Gastrocnemius medialis (tissue), 4 donors: ENCODE data around the gene CUL9. TPM values are rescaled to one million over a fixed set of nuclear protein-coding genes. Genes with fewer than 3 reads are reported as not detected.

Source experiments
- ATAC-seq, 2 donors: fragments of 150-250 bp; one replicate each; pipeline ENCODE4 v1.9.1; 2016
- DNase-seq, 2 donors: peaks; one replicate each; pipeline ENCODE4 v3.0.0-alpha.2; 2019
- H3K27ac ChIP-seq, 4 donors: fragments of 200-600 bp; sonication (generic); 1 replicate in 1 of 4; 2 replicates in 3 of 4; pipeline ENCODE4 v1.5.1; 2016 to 2018; ENCODE audit warnings: mild to moderate bottlenecking in 2 of 4, moderate library complexity in 1 of 4
- H3K27me3 ChIP-seq, 3 donors: fragments of 200-600 bp; sonication (generic) in 2 of 3; 1 replicate in 1 of 3; 2 replicates in 2 of 3; pipeline versions ENCODE4 v1.5.1 to v1.6.0; 2016 to 2019; ENCODE audit warnings: mild to moderate bottlenecking in 1 of 3, moderate library complexity in 1 of 3
- H3K36me3 ChIP-seq, 2 donors: fragments of 200-600 bp; sonication (generic) in 1 of 2; one replicate each; pipeline ENCODE4 v1.5.1; 2017 to 2018
- H3K4me1 ChIP-seq, 2 donors: fragments of 200-600 bp; sonication (generic) in 1 of 2; one replicate each; pipeline ENCODE4 v1.5.1; 2016 to 2017; ENCODE audit warnings: mild to moderate bottlenecking in 2 of 2
- H3K4me3 ChIP-seq, 4 donors: fragments of 200-600 bp; sonication (generic) in 3 of 4; 1 replicate in 1 of 4; 2 replicates in 3 of 4; pipeline ENCODE4 v1.5.1; 2016 to 2019; ENCODE audit warnings: mild to moderate bottlenecking in 2 of 4
- H3K9me3 ChIP-seq, 3 donors: fragments of 200-600 bp; sonication (generic) in 2 of 3; 1 replicate in 1 of 3; 2 replicates in 2 of 3; pipeline ENCODE4 v1.5.1; 2016 to 2019
- POLR2A ChIP-seq, 2 donors: fragments of 450-650 bp; IDR thresholded peaks; one replicate each; pipeline ENCODE4 v1.6.1; 2017; ENCODE audit warnings: antibody characterized with exemption in 2 of 2, mild to moderate bottlenecking in 2 of 2, moderate library complexity in 2 of 2
- in situ Hi-C, 4 donors: fragments of 200-750 bp; cut with MboI; loops; one replicate each; pipeline versions ENCODE4 v1.15.0 to v1.8.0; 2017; ENCODE audit warnings: low sequenced_read_pairs in 4 of 4
- intact Hi-C: fragments of 100-400 bp; cut with DNase I; formaldehyde crosslinking; loops from one replicate; pipeline ENCODE4 v1.15.1; 2023; ENCODE audit warnings: low total_unique reads
- total RNA-seq, 4 donors: library from RNA; depleted of rRNA; stranded (reverse); fragments of >200 nt; gene quantifications; one replicate each; pipeline versions ENCODE4 v1.1.0 to v1.2.3, GENCODE V29; 2016
- TF ChIP-seq, protein P1 (sequence below), 5 experiments: fragments of 450-650 bp in 3 of 5; fragments of 200-600 bp in 2 of 5; sonication (generic) in 2 of 5; IDR thresholded peaks in 4 of 5; conservative IDR thresholded peaks in 1 of 5; 1 replicate in 4 of 5; 2 replicates in 1 of 5; pipeline ENCODE4 v1.5.1; 2016 to 2019; ENCODE audit warnings: antibody characterized with exemption in 5 of 5, mild to moderate bottlenecking in 3 of 5, moderate library complexity in 3 of 5

CUL9 gene
- total RNA-seq, 4 donors from 2014 or later = 5.3 to 20.1 (median 7.1) TPM

DNA sequence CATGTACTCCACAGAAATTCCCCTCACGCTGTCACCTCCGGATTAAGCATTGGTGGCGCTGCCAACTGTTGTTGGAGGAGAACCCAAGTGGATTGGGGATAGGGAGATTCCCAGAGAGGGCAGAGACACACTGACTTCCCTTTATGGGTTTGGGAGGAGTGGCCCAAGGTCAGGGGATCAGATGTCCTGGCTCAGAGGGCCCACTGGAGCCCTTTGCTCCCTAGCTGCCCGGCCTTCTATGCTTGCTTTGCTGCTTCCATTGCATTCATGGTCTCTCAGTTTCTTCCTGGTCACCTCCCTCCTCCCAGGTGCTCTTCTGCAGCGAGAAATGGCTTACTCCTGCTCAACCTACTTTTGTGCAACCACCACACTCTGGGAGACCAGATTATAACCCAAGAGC, 14.3 kb downstream of the CUL9 start:
- Histone ChIP-seq H3K36me3 (peaks cover 0 to 71% of the 10 kb centered on the region in 2 donors), H3K4me1 (no peaks in the 10 kb centered on the region), H3K4me3 (no peak overlapping the region), H3K9me3 (no peaks in the 10 kb centered on the region), H3K27me3 (no peaks in the 10 kb centered on the region), H3K27ac (no peak overlapping the region)
- intact Hi-C loops (no loop called here), in situ Hi-C loops (no loop called here)
- ATAC-seq (no peak), DNase-seq (no peak)
- no peak for TF ChIP-seq POLR2A (IDR thresholded peaks at IDR 0.05)
- TF ChIP-seq, protein P1, sequence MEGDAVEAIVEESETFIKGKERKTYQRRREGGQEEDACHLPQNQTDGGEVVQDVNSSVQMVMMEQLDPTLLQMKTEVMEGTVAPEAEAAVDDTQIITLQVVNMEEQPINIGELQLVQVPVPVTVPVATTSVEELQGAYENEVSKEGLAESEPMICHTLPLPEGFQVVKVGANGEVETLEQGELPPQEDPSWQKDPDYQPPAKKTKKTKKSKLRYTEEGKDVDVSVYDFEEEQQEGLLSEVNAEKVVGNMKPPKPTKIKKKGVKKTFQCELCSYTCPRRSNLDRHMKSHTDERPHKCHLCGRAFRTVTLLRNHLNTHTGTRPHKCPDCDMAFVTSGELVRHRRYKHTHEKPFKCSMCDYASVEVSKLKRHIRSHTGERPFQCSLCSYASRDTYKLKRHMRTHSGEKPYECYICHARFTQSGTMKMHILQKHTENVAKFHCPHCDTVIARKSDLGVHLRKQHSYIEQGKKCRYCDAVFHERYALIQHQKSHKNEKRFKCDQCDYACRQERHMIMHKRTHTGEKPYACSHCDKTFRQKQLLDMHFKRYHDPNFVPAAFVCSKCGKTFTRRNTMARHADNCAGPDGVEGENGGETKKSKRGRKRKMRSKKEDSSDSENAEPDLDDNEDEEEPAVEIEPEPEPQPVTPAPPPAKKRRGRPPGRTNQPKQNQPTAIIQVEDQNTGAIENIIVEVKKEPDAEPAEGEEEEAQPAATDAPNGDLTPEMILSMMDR (IDR thresholded peaks at IDR 0.05 in 4 of 5, conservative IDR thresholded peaks at IDR 0.05 in 1 of 5) = no peak

DNA sequence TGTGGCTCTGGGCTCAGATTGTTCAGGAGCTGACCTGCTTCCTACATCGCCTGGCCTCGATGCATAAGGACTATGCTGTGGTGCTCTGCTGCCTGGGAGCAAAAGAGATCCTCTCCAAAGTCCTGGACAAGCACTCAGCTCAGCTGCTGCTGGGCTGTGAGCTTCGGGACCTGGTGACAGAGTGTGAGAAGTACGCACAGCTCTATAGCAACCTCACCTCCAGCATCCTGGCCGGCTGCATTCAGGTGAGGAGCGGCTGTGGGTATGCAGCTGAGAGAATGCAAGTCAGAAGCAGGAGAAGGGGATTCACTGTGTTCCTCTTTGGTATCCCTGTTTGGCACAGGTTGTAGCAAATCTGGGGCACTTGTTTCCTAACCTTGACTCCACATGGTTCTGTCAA, 17.9 kb downstream of the CUL9 start:
- H3K27me3 ChIP-seq = no peaks in the 10 kb centered on the region

DNA sequence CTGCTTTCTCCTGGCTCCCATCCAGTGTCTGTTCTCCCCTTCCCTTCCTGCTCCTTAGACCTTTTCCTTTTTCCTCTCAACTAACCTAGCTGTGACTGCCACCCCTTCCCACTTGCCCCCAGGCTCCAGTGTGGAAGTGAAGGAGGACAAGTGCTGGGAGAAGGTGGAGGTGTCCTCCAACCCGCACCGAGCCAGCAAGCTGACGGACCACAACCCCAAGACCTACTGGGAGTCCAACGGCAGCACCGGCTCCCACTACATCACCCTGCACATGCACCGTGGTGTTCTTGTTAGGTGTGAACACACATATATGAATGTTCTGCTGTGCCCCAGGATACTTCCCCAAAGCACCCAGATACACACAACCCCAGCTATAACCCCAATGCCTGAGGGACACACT, 18.5 kb downstream of the CUL9 start:
- in situ Hi-C loops = no loop called here
- intact Hi-C loops = no loop called here

More for the DNA sequence above, 17.9 kb downstream of the CUL9 start:
- Histone ChIP-seq H3K36me3 (peaks cover 0 to 62% of the 10 kb centered on the region in 2 donors), H3K4me1 (no peaks in the 10 kb centered on the region), H3K9me3 (no peaks in the 10 kb centered on the region), H3K4me3 (no peak overlapping the region), H3K27ac (no peak overlapping the region)
- in situ Hi-C loops (no loop called here), intact Hi-C loops (no loop called here)
- TF ChIP-seq, protein P1 (IDR thresholded peaks at IDR 0.05 in 4 of 5, conservative IDR thresholded peaks at IDR 0.05 in 1 of 5) = no peak
- no peak for TF ChIP-seq POLR2A (IDR thresholded peaks at IDR 0.05)
- no peak for ATAC-seq
- no peak for DNase-seq

DNA sequence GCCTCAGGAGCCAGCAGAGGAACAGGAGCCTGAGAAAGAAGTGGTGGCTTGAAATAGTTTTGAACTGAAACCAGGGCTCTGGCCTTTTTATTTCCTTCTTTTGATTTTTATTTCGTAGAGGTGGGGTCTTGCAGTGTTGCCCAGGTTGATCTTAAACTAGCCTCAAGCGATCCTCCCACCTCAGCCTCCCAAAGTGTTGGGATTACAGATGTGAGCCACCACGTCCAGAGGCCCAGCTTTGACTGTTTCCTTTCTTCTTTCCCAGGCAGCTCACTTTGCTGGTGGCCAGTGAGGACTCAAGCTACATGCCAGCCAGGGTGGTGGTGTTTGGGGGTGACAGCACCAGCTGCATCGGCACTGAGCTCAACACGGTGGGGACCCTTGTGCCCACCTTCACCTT, 20.5 kb downstream of the CUL9 start:
- DNase-seq (no peak), ATAC-seq (no peak)
- TF ChIP-seq POLR2A (IDR thresholded peaks at IDR 0.05) = no peak
- TF ChIP-seq, protein P1 (IDR thresholded peaks at IDR 0.05 in 4 of 5, conservative IDR thresholded peaks at IDR 0.05 in 1 of 5) = no peak
- in situ Hi-C loops (no loop called here), intact Hi-C loops (no loop called here)
- H3K36me3 ChIP-seq = peaks cover 0 to 48% of the 10 kb centered on the region in 2 donors
- no peaks in the 10 kb centered on the region for H3K27me3 ChIP-seq
- no peak overlapping the region for H3K4me3 ChIP-seq
- no peak overlapping the region for H3K27ac ChIP-seq
- H3K9me3 ChIP-seq = no peaks in the 10 kb centered on the region
- H3K4me1 ChIP-seq = no peaks in the 10 kb centered on the region

More for the DNA sequence above, 18.5 kb downstream of the CUL9 start:
- Histone ChIP-seq H3K4me3 (no peak overlapping the region), H3K9me3 (no peaks in the 10 kb centered on the region), H3K27ac (no peak overlapping the region), H3K27me3 (no peaks in the 10 kb centered on the region), H3K36me3 (peaks cover 0 to 61% of the 10 kb centered on the region in 2 donors), H3K4me1 (no peaks in the 10 kb centered on the region)
- TF ChIP-seq, protein P1 (IDR thresholded peaks at IDR 0.05 in 4 of 5, conservative IDR thresholded peaks at IDR 0.05 in 1 of 5) = no peak
- TF ChIP-seq POLR2A (IDR thresholded peaks at IDR 0.05) = no peak
- DNase-seq (no peak), ATAC-seq (no peak)
